Fibroblast of villous mesenchyme (primary cell): ENCODE measurements around the gene TRPM8. TPM values are rescaled to one million over a fixed set of nuclear protein-coding genes. Genes with fewer than 3 reads are reported as not detected.

ENCODE experiments used
- DNase-seq: peaks from one replicate; pipeline ENCODE4 v3.0.0-alpha.2; 2010; ENCODE audit warnings: low read depth
- H3K4me3 ChIP-seq: 2 replicates; pipeline ENCODE4 v1.5.1; 2011; ENCODE audit warnings: low read depth, mild to moderate bottlenecking, low read length
- total RNA-seq: library from RNA; depleted of rRNA; stranded (reverse); fragments of >200 nt; gene quantifications from 2 replicates; pipeline ENCODE4 v1.2.3, GENCODE V29; 2012
- TF ChIP-seq, protein P1 (sequence below): IDR thresholded peaks from 2 replicates; pipeline ENCODE4 v1.5.1; 2012; ENCODE audit warnings: low read depth, mild to moderate bottlenecking, low read length; ENCODE audit not compliant: insufficient read depth

Gene TRPM8
- total RNA-seq, 1 donor: not detected

DNA sequence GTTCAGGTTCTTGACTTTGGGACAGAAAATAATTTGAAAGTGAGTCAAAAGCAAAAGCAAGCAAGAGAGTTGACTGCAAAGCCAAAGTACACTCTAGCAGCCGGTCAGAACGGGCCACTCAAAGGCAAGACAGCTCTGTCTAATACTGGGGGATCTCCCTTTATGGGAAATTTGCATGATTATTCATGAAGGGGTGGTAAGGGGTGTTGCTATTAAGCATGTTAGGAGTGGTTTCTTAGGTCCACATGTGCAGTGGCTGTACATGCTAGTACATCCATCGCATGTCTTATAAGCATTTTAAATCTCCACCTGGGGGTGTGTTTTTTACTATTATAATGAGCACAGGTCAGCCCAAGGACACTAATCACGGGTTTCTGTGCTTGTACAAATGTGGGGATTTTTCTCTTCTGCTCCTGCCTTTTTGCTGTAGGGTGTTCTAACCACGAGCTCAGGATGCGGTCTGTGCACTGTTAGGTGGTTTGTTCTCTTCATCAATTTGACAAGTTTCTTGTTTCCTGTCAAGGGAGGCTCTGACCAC is 73.2 kb downstream of the TRPM8 start:
- TF ChIP-seq, protein P1, sequence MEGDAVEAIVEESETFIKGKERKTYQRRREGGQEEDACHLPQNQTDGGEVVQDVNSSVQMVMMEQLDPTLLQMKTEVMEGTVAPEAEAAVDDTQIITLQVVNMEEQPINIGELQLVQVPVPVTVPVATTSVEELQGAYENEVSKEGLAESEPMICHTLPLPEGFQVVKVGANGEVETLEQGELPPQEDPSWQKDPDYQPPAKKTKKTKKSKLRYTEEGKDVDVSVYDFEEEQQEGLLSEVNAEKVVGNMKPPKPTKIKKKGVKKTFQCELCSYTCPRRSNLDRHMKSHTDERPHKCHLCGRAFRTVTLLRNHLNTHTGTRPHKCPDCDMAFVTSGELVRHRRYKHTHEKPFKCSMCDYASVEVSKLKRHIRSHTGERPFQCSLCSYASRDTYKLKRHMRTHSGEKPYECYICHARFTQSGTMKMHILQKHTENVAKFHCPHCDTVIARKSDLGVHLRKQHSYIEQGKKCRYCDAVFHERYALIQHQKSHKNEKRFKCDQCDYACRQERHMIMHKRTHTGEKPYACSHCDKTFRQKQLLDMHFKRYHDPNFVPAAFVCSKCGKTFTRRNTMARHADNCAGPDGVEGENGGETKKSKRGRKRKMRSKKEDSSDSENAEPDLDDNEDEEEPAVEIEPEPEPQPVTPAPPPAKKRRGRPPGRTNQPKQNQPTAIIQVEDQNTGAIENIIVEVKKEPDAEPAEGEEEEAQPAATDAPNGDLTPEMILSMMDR: no peak
- no peak overlapping the region for H3K4me3 ChIP-seq
- DNase-seq: no peak

DNA sequence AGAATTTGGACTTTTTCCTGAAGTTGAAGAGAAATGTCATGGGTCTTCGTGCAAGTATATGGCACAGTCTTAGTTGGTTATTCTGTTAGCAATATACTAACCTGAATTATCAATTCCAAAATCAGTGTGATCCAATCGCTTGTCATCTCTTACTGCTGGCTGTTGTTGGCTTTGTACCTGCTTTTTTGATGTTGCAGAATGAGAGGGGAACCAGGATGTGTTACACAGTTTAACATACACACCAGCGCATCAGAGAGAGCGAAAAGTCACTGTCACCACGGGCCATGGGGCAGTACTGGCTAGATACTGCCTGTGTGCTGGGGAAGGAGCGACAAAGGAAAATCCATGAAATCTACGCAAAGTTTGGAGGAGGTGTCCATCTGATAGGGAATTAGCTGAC is 74.0 kb downstream of the TRPM8 start:
- DNase-seq: no peak
- TF ChIP-seq, protein P1: no peak

DNA sequence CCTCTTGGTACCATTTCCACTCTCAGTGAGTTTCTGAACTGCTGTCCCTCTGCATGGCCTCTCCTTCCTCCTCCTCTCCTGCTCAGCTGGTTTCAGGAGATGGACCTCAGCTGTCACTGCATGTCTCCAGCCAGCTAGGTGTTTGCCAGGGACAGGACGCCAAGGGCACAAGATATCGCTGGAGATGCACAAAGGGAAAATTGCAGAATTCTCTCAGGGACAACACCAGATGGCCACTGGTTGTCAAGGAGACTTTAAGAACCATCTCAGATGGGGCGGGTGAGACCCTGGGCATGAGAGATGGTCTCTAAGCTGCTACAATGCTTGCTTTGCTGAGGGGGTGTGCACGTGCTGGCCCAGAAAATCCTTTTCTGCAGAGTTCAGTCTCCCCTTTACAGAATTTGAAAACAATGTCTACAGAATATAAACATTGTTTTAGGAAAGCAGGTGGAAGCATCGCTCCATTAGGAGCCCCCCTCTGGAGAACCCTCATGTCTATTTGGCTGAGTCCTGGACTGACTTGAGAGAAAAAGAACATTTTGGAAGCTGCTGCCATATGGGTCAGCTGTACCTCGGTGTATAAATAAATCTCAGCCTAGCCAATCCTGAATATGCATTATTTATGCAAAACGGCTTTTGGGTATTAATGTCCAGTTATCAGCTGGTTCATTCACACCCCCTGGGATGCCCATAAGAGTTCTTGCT is 75.5 kb downstream of the TRPM8 start:
- DNase-seq: no peak
- TF ChIP-seq, protein P1: no peak
- H3K4me3 ChIP-seq: no peak overlapping the region

More for the DNA sequence above, 74.0 kb downstream of the TRPM8 start:
- no peak overlapping the region for H3K4me3 ChIP-seq

DNA sequence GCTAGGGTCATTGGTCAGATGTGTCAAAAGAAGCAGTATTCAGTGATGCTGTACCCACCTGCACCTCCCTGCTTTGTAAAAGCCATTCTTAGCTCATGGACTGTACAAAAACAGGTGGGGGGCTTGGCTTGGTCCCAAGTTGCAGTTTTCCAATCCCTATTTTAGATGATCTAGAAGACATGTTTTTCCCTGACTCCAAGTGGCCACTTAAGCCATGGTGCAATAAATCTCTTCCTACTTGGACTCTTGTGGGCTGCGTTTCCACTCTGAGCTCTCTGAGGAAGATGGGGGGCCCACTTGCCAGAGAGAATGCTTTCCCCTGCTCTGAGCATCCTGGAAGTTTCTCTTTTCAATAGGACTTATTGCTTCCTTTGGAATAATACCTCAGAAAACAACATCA is 76.3 kb downstream of the TRPM8 start:
- DNase-seq: no peak
- TF ChIP-seq, protein P1: no peak
- no peak overlapping the region for H3K4me3 ChIP-seq

DNA sequence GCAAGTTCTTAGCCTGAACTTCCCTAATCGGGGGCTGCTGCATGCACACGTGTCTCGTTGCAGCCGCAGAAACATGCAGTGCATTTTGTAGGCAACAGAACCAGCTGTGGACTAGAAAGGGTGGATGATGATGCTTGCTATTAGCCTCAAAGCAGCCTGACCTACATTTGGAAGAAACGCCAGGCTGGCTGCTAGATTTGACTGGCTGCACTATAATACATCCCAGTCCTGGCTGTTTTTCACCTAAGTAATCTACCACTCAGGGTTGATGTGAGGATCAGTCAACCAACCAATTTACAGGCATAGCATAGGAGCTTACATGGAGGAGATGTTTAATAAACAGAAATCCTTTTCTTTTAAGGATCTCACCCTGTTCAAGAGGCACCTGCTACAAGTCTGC is 77.0 kb downstream of the TRPM8 start:
- no peak overlapping the region for H3K4me3 ChIP-seq
- TF ChIP-seq, protein P1: no peak
- DNase-seq: no peak

DNA sequence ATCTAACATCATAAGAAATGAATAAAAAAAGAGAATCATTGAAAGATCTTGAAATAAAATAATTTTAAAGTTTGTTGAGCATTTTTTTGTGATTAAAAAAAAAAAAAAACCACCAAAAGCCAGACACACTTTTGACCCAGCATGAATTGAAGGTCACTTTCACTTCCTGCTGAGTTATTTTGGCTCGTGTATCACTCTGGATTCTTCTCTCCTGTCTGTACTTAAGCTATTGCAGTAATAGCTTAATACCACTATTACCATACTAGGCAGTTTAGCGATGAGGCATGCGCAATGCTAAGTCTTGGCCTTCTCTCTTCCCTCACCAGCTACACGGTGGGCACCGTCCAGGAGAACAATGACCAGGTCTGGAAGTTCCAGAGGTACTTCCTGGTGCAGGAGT is 78.8 kb downstream of the TRPM8 start:
- TF ChIP-seq, protein P1: no peak
- DNase-seq: no peak
- H3K4me3 ChIP-seq: no peak overlapping the region
